Small intestine (tissue), 7 donors: ENCODE results near the gene STAT3. TPM values are rescaled to one million over a fixed set of nuclear protein-coding genes. Genes with fewer than 3 reads are reported as not detected.

Experiments
- DNase-seq, 2 donors: peaks; one replicate each; pipeline versions ENCODE4 v3.0.0 to v3.0.0-alpha.2; 2013
- FAIRE-seq: peaks from 2 replicates; lab custom pipeline; 2012; peaks lifted over from hg19 to GRCh38; lab: Jason Lieb, UNC
- H3K27ac ChIP-seq, 3 donors: one replicate each; pipeline ENCODE4 v1.5.1; 2013; ENCODE audit warnings: low read length in 2 of 3, mild to moderate bottlenecking in 2 of 3, control low read depth in 1 of 3, inconsistent platforms in 1 of 3, low read depth in 1 of 3, moderate library complexity in 1 of 3
- H3K27me3 ChIP-seq, 3 donors: one replicate each; pipeline ENCODE4 v1.6.1; 2013; ENCODE audit warnings: low read length in 3 of 3, inconsistent platforms in 1 of 3; ENCODE audit not compliant: control insufficient read depth in 3 of 3, insufficient read depth in 3 of 3
- H3K36me3 ChIP-seq, 3 donors: one replicate each; pipeline ENCODE4 v1.6.1; 2013; ENCODE audit warnings: low read length in 3 of 3, inconsistent platforms in 1 of 3, low read depth in 1 of 3, mild to moderate bottlenecking in 1 of 3, moderate library complexity in 1 of 3; ENCODE audit not compliant: control insufficient read depth in 3 of 3, insufficient read depth in 2 of 3
- H3K4me1 ChIP-seq, 3 donors: one replicate each; pipeline ENCODE4 v1.6.1; 2013; ENCODE audit warnings: low read length in 2 of 3, inconsistent platforms in 1 of 3, low read depth in 1 of 3, mild to moderate bottlenecking in 1 of 3, moderate library complexity in 1 of 3; ENCODE audit not compliant: control insufficient read depth in 3 of 3, insufficient read depth in 2 of 3
- H3K4me3 ChIP-seq, 3 donors: one replicate each; pipeline ENCODE4 v1.5.1; 2013; ENCODE audit warnings: low read length in 3 of 3, control low read depth in 1 of 3, inconsistent platforms in 1 of 3, low read depth in 1 of 3, mild to moderate bottlenecking in 1 of 3, moderate library complexity in 1 of 3
- H3K9me3 ChIP-seq, 2 donors: one replicate each; pipeline ENCODE4 v1.6.1; 2013; ENCODE audit warnings: low read depth in 1 of 2, low read length in 1 of 2; ENCODE audit not compliant: control insufficient read depth in 2 of 2, insufficient read depth in 1 of 2
- WGBS, 3 donors: extraction: QIAGEN DNeasy Blood & Tissue Kit; methylation state at CpG; one replicate each; pipeline ENCODE4 v1.1.7; 2013; 5-methylcytosine and 5-hydroxymethylcytosine counted together
- polyA plus RNA-seq, 4 donors: library from polyadenylated mRNA; stranded (reverse) in 3 of 4; unstranded in 1 of 4; fragments of 200-250 nt in 3 of 4; fragments of 120-200 nt in 1 of 4; gene quantifications; one replicate each; pipeline versions ENCODE4 v1.2.1 to v1.2.3, GENCODE V29; 2013
- donor health status: healthy with polysubstance abuse.
- donor health status: control.
- donor health status: control.
- donor health status: Bipolar disorder and iron deficiency.
- donor health status: healthy.

The STAT3 gene
- polyA plus RNA-seq, 4 donors = 49.0 to 132 (median 66.1) TPM

GRCh38 chr17:42281571-42282096, 106.6 kb downstream of the STAT3 start:
- Histone ChIP-seq H3K4me3 (no peak overlapping the region), H3K36me3 (no peaks in the 10 kb centered on the region), H3K27me3 (no peaks in the 10 kb centered on the region), H3K27ac (no peak overlapping the region), H3K9me3 (no peaks in the 10 kb centered on the region), H3K4me1 (peaks cover 0 to 14% (median 3%) of the 10 kb centered on the region in 3 donors)
- FAIRE-seq (no peak), DNase-seq (peak; percentile 24 to 27)
- WGBS, 3 donors = 13 to 67% (median 35%) methylated on average over 7 of the region's 7 CpGs

GRCh38 chr17:42279776-42280630, 108.2 kb downstream of the STAT3 start:
- H3K27me3 ChIP-seq = no peaks in the 10 kb centered on the region
- H3K36me3 ChIP-seq = no peaks in the 10 kb centered on the region
- H3K9me3 ChIP-seq = no peaks in the 10 kb centered on the region
- H3K4me3 ChIP-seq = no peak overlapping the region
- 90 to 96% (median 91%) methylated on average over 4 of the region's 4 CpGs for WGBS, 3 donors
- DNase-seq (no peak), FAIRE-seq (no peak)
- H3K27ac ChIP-seq = no peak overlapping the region
- H3K4me1 ChIP-seq = peaks cover 0 to 11% (median 2%) of the 10 kb centered on the region in 3 donors

DNA sequence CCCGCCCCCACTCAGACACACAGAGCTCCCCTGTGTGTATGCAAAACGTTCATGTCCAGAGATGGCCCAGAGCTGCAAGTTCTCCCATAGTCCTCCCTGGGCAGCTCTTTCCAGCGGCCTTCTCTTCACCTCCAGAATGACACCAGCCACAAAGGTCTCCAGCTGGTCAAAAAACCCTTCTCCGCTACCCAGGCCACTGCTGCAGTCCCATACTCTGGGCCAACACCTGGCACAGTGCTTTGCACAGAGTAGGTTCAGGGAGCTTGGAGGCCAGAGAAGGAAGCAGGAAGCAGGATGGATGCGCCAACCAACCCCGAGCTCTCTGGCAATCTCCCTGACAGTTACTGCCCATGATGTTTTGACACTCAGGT, 110.9 kb downstream of the STAT3 start:
- peak in 1 of 2 donors; percentile 25 for DNase-seq
- H3K9me3 ChIP-seq = no peaks in the 10 kb centered on the region
- WGBS, 3 donors = 48 to 63% (median 61%) methylated on average over 6 of the region's 6 CpGs
- H3K36me3 ChIP-seq = no peaks in the 10 kb centered on the region
- H3K27me3 ChIP-seq = no peaks in the 10 kb centered on the region
- peaks cover 0 to 19% (median 6%) of the 10 kb centered on the region in 3 donors for H3K4me1 ChIP-seq
- no peak overlapping the region for H3K4me3 ChIP-seq
- FAIRE-seq = no peak
- H3K27ac ChIP-seq = peak overlapping the region in 1 of 3 donors; percentile 82

DNA sequence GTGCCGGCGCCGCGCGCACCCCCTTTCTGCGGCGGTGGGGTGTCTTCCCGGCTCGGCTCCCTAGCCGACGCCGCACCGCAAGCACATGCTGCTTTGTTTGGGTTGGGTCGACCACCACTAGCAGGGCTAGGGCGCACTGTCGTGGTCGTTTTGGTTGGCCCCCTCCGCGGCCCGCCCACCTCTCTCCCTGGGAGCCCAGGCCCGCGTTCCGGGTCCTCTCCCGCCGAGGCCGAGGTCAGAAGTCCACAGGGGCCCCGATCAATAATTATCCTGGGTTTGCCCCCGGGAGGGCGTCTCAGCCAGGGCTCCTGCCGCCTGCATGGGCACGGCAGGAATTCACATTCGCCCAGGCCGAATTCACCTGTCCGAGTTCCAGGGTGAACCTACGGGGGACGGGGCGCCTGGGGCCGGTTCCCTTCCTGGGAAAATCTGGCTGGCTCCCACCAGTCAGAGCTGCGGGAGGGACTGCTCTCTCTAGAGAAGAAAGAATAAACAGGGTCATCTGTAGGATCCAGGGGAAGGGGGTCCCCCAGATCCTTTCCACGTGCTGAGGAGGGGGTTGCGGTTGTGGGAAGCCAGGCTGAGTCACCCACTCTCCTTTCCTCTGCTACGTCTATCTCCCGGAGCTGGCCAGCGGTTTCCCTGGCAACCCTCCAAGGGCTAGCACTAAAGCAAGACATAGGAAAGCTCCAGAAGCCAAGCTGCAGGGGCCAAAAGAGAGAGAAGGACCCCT, 111.5 kb downstream of the STAT3 start:
- Histone ChIP-seq H3K4me1 (peaks cover 0 to 19% (median 6%) of the 10 kb centered on the region in 3 donors), H3K9me3 (no peaks in the 10 kb centered on the region), H3K27ac (peak overlapping the region; percentile 82 to 91 (median 83)), H3K4me3 (peak overlapping the region; percentile 64 to 91 (median 72)), H3K36me3 (no peaks in the 10 kb centered on the region), H3K27me3 (no peaks in the 10 kb centered on the region)
- peak; percentile 40 to 80 for DNase-seq
- WGBS, 3 donors = 0 to 2% (median 2%) methylated on average over 24 to 44 of the region's 44 CpGs
- no peak for FAIRE-seq

GRCh38 chr17:42276359-42276608, 112.0 kb downstream of the STAT3 start, which contains the start of gene STAT5B:
TSS of gene STAT5B (minus strand) at chr17:42276391. CDS start at chr17:42232127, 44,264 bp downstream.
- Histone ChIP-seq H3K4me1 (peaks cover 0 to 19% (median 6%) of the 10 kb centered on the region in 3 donors), H3K27me3 (no peaks in the 10 kb centered on the region), H3K9me3 (no peaks in the 10 kb centered on the region), H3K4me3 (peak within 1 kb of the TSS; percentile 72 to 91 (median 80)), H3K27ac (peak within 1 kb of the TSS; percentile 82 to 91 (median 83)), H3K36me3 (no peaks in the 10 kb centered on the region)
- WGBS, 3 donors = 0% methylated on average over 15 to 47 of the region's 47 CpGs
- FAIRE-seq (no peak), DNase-seq (peak; percentile 74 to 91)

GRCh38 chr17:42275527-42276358, 112.5 kb downstream of the STAT3 start:
- 0% methylated on average over 29 to 82 of the region's 82 CpGs for WGBS, 3 donors

DNA sequence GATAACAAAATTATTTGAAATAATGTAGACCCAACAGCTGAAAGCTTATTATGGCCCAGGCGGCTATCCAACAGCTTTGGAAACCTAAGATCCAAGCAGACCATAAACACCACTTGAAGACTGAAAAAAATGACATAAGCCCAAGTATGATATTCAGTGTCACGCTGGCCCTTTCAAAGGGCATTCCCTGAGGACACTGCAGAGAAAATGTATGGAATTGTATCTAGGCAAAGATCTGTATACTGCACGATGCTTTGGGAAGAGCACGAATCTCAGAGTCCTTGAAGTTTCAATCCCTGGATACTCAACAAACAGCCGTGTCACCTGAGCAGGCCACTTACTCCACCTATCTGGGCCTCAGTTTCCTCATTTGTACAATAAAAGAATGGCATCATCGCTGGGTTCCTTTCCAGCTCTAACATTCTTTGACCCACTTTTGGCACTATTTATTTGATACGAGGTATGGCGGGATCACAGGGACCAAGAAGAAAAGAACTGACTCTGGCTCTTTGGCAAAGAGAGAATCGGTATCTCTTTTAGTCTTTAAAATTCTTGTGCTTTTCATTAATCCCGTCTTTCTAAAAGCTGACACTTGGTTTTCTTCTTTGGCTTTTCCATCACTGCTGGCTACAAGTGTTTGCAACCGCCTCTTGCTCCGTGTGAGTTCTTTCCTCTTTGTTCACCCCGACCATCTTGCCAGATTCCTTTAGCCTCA, 113.3 kb downstream of the STAT3 start:
- Histone ChIP-seq H3K4me1 (peaks cover 0 to 19% (median 6%) of the 10 kb centered on the region in 3 donors), H3K9me3 (no peaks in the 10 kb centered on the region), H3K27me3 (no peaks in the 10 kb centered on the region), H3K36me3 (no peaks in the 10 kb centered on the region), H3K4me3 (peak overlapping the region; percentile 72 to 91 (median 80)), H3K27ac (peak overlapping the region in 2 of 3 donors; percentile 62 to 81)
- FAIRE-seq = no peak
- WGBS, 3 donors = 10 to 13% (median 12%) methylated on average over 13 of the region's 13 CpGs
- peak in 1 of 2 donors; percentile 22 for DNase-seq

More at GRCh38 chr17:42275527-42276358, 112.5 kb downstream of the STAT3 start:
- Histone ChIP-seq H3K9me3 (no peaks in the 10 kb centered on the region), H3K27ac (peak overlapping the region; percentile 62 to 83 (median 81)), H3K27me3 (no peaks in the 10 kb centered on the region), H3K4me1 (peaks cover 0 to 19% (median 6%) of the 10 kb centered on the region in 3 donors), H3K36me3 (no peaks in the 10 kb centered on the region), H3K4me3 (peak overlapping the region; percentile 72 to 91 (median 80))
- FAIRE-seq = no peak
- DNase-seq = peak in 1 of 2 donors; percentile 52
